GM18870 (cell line): ENCODE data around the gene HMGCL.
"Not testable (repeated sequence)": the region's sequence is repeated elsewhere in the genome, so short reads cannot be mapped to it uniquely, and the experiment has no call there.

Experiments used
- ATAC-seq: cut with Tn5 transposase; IDR thresholded peaks from one replicate; pipeline ENCODE4 v1.9.1; 2021; ENCODE audit warnings: moderate library complexity; ENCODE audit not compliant: unreplicated experiment

Gene HMGCL

DNA sequence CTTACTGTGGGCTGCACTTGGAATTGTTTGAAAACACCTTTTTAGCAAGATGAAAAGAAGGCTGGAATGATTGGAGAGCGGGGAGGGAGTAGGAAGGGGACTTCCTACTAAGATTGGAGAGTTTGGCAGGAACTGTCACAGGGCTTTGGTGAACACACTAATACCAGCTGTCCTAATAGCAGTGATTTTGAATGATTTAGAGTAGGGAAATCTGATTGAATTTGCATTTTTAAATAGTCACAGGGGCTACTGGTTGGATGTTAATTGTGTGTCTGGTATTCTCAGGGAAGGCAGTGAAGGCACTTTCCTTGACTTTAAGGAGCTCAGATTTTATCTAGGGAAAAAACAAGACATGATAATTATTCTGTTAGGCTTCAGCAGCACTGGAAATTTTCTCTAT is 2.5 kb upstream of the HMGCL start:
- ATAC-seq, result no peak

DNA sequence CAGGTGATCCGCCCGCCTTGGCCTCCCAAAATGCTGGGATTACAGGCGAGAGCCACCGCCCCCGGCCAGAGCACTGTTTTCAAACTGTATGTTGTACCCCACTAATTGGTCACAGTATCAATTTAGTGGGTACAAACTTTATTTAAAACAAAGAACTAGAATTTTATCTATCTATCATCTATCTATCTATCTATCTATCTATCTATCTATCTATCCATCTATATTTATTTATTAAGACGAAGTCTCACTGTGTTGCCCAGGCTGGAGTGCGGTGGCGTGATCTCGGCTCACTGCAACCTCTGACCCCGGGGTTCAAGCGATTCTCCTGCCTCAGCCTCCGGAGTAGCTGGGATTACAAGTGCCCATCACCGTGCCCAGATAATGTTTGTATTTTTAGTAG is 1.4 kb upstream of the HMGCL start:
- ATAC-seq, result not testable (repeated sequence)

DNA sequence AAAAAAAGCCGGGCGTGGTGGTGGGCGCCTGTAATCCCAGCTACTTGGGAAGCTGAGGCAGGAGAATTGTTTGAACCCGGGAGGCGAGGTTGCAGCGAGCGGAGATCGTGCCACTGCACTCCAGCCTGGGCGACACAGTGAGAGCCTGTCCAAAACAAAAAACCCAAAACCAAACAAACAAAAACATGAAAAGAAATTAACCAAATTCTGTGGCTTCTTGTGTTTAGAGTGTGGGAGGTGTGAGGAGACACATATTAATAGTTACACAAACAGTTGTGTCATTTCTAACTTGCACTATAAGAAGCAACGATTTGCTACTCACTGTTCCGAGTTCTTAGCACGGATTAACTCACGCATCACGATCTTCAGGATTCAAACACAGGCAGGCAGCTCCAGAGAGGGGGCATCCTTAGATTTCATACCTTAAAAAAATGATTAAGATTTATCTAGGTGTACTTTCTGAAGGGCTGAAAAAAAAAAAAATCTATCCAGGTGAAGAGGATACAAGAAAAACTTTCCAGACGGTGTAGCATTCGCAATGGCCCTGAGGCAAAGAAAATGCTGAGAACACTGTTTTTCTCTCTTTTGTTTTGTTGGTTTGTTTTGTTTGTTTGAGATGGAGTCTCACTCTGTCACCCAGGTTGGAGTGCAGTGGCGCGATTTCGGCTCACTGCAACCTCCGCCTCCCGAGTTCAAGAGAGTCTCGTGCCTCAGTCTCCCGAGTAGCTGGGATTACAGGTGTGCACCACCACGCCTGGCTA is 713 bp upstream of the HMGCL start:
- ATAC-seq, result no peak

DNA sequence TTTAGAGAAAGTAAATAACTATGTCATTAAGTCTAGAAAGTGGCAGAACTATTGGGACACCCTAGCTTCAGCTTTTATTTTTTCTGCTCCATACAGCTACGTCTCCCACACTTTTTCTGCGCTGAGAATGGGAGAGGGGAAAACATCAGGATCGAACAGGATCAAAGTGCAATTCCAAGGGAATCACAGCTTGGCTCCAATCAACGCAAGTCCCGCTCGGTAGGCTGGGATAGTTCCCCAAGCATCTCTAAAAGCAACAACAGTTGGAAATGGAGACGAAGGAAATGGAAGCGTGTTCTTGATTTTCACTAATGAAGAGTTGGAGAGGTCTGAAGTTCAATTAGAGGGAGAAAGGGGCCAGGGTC is 536 bp downstream of the HMGCL start:
- ATAC-seq, result no peak

DNA sequence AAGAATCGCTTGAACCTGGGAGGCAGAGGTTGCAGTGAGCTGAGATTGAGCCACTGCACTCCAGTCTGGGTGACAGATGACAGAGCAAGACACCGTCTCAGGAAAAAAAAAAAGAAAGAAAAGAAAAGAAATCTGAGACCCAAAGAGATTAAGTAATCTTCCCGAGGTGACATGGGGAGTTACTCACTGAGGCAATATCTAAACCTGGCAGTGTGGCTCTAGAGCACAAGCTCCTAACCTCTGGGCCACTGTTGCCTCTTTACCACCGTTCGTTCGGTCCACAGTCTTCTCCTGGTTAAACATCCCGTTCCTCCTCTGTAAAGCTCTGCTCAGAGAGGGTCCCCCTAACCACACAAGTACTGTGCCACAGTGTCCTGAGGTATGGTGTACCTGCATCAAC is 1.5 kb downstream of the HMGCL start:
- ATAC-seq, result no peak

DNA sequence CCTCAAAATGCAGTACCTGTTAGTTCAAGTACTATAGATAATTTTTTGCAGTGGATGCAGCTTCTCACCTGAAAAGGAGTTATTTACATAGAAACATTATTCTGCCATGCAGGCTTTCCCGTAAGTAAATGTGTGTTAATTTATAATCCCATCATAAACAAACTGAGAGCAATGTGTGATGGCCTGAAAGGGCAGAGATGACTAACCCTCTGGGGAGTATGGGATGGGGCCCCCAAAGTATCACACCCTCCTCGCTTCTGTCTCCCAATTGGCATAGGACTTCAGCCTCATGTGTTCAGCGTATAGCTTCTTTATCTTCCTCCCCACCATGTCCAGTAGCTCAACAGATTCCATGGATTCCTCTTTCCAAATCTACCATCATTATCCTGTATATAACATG is 7.6 kb downstream of the HMGCL start:
- no peak for ATAC-seq

DNA sequence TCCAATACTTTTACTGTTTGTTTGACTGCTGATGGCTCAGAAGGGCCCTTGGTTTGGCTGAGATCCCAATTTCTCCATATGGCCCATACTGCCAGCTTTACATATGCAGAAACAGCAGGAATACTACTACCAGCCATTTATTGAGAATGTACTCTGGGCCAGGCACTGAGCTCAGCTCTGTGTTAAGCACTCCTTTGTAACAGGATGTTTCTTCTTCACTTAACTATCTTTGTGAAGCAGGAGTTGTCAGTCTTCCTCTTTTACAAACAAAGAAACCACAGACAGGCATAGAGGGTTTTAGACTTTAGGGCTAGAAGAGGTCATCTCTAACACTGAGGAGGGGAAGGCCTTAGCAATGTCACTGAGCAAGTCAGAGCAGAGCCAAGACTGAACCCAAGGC is 8.3 kb downstream of the HMGCL start:
- no peak for ATAC-seq

DNA sequence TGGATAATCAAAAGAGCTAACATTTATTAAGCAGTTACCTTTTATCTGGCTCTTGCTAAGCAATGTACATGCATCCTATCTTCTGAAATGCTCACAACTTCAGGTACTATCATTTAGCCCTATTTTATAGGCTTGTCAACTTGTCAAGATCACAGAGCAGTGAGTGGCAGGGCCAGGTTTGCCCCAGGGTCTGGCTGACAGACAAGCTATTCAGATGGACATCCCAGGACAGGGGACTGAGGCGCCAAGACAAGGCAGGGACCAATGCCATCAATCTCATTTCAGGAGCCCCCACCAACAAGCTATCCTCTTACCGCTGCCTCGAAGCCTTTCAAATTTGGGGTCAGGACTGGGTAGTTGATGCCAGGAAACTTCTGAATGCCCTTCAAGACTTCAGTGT is 8.9 kb downstream of the HMGCL start:
- ATAC-seq, result no peak

DNA sequence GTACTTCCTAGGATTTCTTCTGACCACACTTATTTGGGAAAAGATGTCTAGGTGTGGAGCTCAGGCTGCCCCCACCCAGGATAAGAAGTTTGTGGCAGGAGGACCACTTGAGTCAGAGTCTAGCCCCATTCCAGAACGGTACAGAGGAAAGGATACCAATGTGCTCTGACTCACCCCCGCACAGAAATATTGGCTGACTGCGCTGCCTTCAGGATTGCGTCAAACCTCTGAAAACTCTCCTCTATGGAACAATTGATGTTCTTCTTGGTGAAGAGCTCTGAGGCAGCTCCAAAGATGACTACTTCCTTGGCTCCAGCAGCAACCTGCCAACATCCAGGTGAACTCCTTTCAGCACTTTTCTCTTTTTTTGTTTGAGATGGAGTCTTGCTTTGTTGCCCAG is 11.2 kb downstream of the HMGCL start:
- no peak for ATAC-seq

DNA sequence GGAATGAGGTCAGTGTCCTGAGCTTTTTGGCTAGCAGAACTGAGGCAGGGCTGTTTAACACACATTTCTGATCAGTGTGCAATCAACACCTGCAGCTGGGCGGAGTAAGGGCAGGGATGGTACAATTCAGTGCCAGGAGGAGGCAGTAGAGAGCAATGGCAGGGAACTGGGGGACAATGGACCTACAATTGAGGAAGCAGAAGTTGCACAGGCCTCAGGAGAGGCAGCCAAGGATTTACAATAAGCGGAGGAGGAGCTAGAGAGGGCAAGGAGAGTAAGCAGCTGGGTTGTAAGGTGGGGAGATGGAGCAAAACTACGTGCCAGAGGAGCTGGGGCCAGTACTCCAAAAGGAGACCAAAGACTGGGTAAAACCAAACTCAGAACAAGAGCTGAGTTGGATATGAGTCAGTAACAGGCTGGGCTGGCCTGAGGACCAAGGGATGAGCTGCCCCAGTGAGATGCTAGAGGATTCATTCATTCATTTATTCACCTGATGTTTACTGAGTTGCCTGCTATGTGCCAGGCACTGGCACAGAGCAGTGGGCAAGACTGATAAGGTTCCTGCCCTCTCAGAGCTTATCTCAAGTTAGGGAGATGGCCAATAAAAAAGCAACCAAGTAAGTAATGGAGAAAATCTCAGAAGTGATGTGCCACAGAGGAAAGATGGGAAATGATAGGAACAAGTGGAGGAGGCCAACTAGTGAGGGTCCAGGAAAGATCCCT is 14.2 kb downstream of the HMGCL start:
- ATAC-seq, result no peak

DNA sequence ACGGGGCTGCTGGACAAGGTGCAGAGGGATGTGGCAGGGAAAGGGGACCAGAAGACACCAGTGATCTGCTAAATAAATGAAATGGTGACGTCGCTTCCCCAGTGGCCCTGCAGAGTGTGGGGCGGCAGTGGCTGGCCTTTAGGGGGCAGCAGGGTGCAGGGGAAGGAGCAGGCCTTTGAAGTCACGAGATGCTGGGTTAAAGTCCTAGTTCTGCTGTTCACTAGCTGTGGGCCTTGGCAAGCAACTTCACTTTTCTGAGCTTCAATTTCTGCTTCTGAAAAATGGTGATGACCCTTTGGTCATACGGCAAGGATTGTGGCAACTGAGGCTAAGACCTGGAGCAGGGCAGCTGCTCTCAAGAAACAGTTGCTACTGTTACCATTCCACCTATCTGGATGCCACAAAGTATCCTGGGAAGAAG is 15.5 kb downstream of the HMGCL start:
- no peak for ATAC-seq

DNA sequence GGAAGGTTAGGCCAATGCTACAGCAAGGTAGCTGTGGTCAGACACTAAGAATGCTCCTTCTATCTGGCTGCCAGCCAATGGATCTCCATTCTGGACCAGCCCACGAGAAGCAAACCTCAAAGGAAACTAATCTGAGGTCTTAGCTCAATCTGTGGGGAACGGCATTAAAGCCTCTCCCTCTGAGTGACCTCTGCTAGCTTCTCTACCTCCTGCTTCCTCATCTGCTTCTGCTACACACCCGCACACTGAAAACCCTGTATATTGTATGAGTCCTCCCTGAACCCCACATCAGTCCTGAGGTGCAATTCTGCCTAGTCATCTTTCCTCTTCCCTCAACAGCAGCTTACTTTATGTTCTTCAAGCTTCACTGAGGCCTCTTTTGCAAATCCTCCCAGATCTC is 17.8 kb downstream of the HMGCL start:
- no peak for ATAC-seq

DNA sequence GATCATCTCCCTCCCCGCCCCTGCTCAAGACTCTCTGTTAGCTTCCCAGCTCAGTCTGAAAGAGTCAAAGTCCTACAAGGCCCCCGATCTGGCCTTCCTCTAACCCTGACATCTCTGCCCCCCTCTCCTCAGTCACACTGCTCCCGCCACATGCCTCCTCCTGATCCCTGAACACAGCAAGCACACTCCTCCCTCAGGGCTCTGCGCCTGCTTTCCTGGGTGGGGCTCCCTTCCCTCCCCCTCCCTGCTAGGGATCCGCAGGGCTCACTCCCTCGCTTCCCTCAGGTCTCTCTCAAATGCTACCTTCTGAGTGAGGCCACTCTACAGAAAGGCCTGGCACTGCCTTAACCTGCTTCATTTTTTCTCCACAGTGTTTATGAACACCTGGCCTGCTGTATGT is 18.9 kb downstream of the HMGCL start:
- no peak for ATAC-seq

DNA sequence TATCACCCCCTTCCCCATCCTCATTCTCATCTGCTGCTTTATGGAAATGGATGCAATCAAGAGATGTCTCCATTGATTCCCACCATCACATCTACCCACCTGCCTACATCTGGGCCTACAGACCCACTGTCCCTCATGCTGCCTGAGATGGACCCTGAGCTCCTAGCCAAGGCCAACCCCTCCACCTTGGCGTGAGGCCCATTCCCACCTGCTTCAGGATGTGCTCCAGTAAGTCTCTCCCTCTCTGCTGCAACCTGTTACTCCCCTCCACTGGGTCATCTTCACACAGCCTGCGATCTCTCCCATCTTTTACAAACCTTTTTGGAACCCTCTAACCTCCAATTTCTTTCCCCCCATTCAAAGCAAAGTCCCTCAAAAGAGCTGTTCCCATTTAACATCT is 20.2 kb downstream of the HMGCL start:
- ATAC-seq, result no peak

DNA sequence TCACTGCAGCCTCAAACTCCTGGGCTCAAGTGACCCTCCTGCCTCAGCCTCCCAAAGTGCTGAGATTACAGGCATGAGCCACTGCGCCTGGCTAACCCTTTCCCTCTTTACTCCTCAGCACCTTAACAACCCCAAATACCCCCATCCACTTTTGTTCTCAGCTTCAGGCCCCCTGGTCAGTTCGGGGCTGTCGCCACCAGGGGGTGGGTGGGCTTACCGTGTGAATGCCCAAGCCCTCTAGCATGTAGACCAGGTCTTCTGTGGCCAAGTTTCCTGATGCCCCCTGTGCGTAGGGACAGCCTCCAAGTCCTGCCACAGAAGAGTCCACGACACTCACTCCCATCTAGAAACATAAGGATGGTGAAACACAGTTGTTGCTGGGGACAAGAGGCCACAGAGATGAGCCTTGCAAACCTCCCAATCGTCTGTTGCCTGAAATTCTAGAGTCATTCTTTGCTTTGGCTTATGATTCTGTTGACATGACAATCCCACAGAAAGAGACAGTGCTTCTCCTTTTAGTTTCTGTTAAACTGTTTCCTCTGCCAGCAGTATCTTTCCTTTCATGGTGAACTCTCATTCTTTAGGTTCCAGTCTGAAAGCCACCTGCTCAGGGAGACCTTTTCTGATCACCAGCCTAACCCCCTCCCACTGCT is 20.9 kb downstream of the HMGCL start:
- ATAC-seq, result no peak

DNA sequence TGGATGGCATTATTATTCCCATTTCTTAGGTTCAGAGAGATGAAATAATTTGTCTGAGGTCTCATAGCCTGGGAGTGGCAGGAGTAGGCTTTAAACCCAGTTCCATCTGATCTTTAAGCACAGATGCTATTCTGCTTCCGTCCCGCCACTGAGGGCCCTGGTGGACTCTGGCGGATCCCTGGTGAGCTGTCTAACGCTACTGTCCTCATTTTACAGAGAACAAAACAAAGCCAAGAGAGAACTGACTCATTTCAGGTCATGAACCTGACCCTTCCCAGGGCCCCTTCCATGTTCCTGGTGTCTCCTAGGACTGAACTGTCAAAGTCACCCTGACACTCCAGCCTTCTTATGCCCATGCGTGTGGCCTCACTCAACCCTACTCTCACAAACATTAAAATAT is 21.6 kb downstream of the HMGCL start:
- no peak for ATAC-seq

DNA sequence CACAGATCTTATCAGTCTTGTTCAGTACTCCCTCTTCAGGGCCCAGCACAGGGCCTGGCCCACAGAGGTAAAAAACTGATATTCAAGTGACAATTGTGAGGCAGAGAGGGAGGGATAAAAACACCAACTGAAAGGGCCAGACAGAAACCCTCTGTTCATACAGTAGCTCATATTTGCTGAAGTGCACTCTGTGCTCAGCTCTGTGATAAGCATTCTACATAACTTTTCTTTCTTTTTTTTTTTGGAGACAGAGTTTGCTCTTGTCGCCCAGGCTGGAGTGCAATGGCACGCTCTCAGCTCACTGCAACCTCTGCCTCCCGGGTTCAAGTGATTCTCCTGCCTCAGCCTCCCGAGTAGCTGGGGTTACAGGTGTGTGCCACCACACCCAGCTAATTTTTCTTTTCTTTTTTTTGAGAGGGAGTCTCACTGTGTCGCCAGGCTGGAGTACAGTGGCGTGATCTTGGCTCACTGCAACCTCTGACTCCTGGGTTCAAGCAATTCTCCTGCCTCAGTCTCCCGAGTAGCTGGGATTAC is 22.4 kb downstream of the HMGCL start:
- not testable (repeated sequence) for ATAC-seq

DNA sequence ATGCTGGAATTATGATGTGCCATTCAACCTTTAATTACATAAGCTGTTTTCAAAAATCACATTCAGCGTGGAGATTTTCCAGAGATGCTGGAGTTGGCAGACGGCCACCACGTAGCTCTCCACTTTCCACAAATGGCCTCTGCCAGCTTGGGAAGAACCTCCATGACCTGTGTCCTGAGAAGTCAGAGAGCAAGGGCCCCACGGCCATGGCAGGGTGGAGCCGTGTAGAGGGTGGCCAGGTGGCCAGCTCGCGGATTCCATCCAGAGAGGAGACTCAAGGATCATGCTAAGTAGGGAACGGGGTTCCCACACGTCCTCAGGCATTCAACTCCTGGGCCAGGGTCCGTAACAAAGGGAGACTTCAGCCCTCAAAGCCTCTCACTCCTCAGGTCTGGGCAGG is 23.4 kb downstream of the HMGCL start:
- no peak for ATAC-seq

DNA sequence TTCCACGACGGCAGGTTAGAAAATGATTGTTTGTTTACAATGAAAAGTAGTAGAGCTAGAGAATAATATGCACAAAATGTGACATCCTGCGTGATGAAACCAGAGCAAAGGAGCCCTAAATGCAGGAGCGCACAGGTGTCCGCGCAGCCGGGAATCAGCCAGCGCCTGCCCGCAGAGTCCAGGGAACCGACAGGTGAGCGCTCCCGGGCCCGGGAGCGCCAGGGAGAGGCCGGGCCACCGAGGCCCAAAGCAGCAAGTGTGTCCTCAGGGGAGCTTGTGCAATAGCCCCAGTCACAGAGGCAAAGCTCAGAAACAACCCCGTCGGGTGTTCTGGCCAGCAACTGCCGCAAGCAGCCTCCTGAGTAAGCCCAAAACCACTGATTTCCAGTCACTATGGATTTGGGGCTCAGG is 23.9 kb downstream of the HMGCL start:
- no peak for ATAC-seq

DNA sequence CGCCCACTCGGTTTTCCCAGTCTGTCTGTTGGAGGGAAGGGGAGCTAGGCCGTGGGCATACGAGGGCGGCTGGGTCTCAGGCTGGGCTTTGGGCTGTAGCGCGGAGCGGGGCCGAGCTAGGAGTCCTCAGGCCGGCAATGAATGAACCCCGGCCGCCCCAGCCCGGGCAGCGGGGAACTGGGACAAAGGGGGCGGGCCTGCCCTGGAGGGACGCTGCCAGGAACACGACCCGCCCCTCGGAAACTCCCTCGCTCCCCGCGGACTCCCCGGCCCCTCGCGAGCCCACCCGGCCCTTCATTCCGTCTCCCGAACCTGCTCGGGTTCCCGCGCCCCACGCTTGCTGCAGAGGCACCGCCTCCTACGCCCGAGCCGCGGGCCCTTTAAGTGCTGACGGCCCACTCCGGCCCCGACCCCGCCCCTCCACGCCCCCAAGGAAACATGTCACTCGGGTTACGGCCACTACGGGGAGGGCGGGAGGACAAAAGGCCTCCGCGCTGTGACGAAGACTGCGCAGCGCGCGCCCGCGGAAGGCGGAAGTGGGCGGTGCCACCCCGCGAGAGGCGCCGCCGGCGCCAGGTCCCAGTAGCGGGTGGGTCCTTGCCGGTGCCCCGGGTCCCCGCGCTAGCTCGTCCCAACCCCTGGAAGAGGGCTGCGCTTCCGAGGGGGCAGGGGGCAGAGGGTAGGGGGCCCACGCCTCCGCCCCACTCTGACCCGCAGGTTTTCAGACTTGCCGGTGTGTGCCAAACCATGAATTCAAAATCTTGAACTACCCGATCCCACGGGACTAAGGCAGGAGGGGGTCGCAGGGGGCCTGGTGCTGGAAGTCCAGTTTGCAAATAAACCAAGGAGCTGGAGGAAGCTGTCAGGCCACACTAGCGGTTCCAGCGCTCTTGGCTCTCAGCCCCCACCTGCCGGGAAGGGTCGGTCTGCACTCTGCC is 24.6 kb downstream of the HMGCL start, which contains the start of gene GALE:
TSS of gene GALE (minus strand) at position 355 of the 938 bp plus-strand sequence. CDS start 1,747 bp downstream, outside the sequence.
- no peak for ATAC-seq
